Activated B cell treated with CpG ODN at 0.5 μM for 24 hours (primary cell): ENCODE data around the gene MRO. TPM values are rescaled to one million over a fixed set of nuclear protein-coding genes. Genes with fewer than 3 reads are reported as not detected.

Experiments
- ATAC-seq: fragments of 200-7000 bp; cut with Tn5 transposase; one replicate; pipeline ENCODE4 v1.10.0; 2021; ENCODE audit warnings: low read depth, mild to moderate bottlenecking, moderate library complexity
- CTCF ChIA-PET: fragments of 350-600 bp; sonication (Branson Sonifier 250); formaldehyde crosslinking; loops from one replicate; lab custom pipeline; 2021; ENCODE audit warnings: antibody characterized with exemption; lab: Charles Lee
- POLR2A ChIA-PET: fragments of 350-600 bp; sonication (Branson Sonifier 250); formaldehyde crosslinking; loops from one replicate; lab custom pipeline; 2021; ENCODE audit warnings: antibody characterized with exemption; lab: Charles Lee
- DNase-seq: peaks from one replicate; pipeline ENCODE4 v3.0.0; 2022
- H3K27ac Mint-ChIP-seq: one replicate; pipeline ENCODE4 v1.8.0; 2020; ENCODE audit warnings: mixed read lengths
- H3K27me3 Mint-ChIP-seq: one replicate; pipeline ENCODE4 v1.8.0; 2021; ENCODE audit warnings: mixed read lengths
- H3K36me3 Mint-ChIP-seq: one replicate; pipeline ENCODE4 v1.8.0; 2021; ENCODE audit warnings: low read depth, mixed read lengths
- H3K4me1 Mint-ChIP-seq: one replicate; pipeline ENCODE4 v1.8.0; 2021; ENCODE audit warnings: mixed read lengths
- H3K4me3 Mint-ChIP-seq: one replicate; pipeline ENCODE4 v1.8.0; 2020; ENCODE audit warnings: mild to moderate bottlenecking, mixed read lengths
- H3K9me3 Mint-ChIP-seq: one replicate; pipeline ENCODE4 v1.8.0; 2020; ENCODE audit warnings: mixed read lengths
- intact Hi-C: fragments of 100-400 bp; cut with micrococcal nuclease; formaldehyde crosslinking; loops from one replicate; pipeline ENCODE4 v1.15.1; 2024
- total RNA-seq: library from RNA; stranded (reverse); gene quantifications from 2 replicates; pipeline ENCODE4 v1.2.3, GENCODE V29; 2022
- TF ChIP-seq, protein P1 (sequence below): fragments of 200-600 bp; IDR thresholded peaks from one replicate; pipeline ENCODE4 v1.8.0; 2022; ENCODE audit warnings: antibody characterized with exemption, mild to moderate bottlenecking

MRO gene
- total RNA-seq, 1 donor from 2014 or later, result not detected

DNA sequence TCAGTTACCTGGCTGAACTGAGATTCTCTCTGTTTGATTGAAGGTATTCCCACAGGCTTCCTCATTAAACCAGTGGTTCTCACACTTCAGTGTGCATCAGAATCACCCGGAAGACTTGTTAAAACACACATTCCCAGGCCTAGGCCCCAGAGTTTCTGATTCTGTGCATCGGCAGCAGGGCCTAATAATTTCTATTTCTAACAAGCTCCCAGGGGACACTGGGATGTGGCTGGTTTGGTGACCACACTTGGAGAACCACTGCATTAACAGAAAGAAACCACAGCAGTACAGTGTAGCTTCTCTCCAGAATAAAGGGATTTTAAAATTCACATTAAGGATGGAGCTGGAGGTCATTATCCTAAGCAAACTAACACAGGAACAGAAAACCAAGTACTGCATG, 6.5 kb downstream of the MRO start:
- DNase-seq (no peak), ATAC-seq (no peak)
- Mint-ChIP-seq H3K4me1 (peaks cover 59% of the 10 kb centered on the region), H3K4me3 (no peak overlapping the region), H3K36me3 (no peaks in the 10 kb centered on the region), H3K27me3 (no peaks in the 10 kb centered on the region), H3K27ac (no peak overlapping the region), H3K9me3 (no peaks in the 10 kb centered on the region)
- CTCF ChIA-PET, result no interaction called here
- TF ChIP-seq, protein P1, sequence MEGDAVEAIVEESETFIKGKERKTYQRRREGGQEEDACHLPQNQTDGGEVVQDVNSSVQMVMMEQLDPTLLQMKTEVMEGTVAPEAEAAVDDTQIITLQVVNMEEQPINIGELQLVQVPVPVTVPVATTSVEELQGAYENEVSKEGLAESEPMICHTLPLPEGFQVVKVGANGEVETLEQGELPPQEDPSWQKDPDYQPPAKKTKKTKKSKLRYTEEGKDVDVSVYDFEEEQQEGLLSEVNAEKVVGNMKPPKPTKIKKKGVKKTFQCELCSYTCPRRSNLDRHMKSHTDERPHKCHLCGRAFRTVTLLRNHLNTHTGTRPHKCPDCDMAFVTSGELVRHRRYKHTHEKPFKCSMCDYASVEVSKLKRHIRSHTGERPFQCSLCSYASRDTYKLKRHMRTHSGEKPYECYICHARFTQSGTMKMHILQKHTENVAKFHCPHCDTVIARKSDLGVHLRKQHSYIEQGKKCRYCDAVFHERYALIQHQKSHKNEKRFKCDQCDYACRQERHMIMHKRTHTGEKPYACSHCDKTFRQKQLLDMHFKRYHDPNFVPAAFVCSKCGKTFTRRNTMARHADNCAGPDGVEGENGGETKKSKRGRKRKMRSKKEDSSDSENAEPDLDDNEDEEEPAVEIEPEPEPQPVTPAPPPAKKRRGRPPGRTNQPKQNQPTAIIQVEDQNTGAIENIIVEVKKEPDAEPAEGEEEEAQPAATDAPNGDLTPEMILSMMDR, result no peak
- POLR2A ChIA-PET, result no interaction called here
- intact Hi-C loops, result no loop called here

DNA sequence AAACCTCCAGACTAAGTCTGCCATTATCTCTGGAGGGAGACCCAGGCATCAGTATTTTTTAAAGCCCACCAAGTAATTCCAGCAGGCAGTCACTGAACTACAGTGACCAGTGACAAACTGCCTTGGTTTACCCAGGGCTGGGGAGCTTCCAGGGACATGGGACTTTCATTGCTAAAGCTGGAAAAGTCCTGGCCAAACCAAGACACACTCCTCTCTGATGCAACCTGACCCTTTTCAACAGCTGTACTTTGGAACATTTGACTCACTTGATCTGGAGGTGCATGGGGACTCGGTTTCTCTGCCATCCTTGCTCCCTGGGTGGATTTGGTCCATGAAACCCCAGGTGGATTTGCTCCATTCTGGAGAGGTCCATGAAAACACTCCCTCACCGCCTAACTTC, 7.0 kb downstream of the MRO start:
- Mint-ChIP-seq H3K9me3 (no peaks in the 10 kb centered on the region), H3K36me3 (no peaks in the 10 kb centered on the region), H3K27ac (no peak overlapping the region), H3K4me3 (no peak overlapping the region), H3K4me1 (peaks cover 59% of the 10 kb centered on the region), H3K27me3 (no peaks in the 10 kb centered on the region)
- intact Hi-C loops, result no loop called here
- TF ChIP-seq, protein P1, result no peak
- CTCF ChIA-PET, result no interaction called here
- POLR2A ChIA-PET, result no interaction called here
- ATAC-seq (no peak), DNase-seq (no peak)

DNA sequence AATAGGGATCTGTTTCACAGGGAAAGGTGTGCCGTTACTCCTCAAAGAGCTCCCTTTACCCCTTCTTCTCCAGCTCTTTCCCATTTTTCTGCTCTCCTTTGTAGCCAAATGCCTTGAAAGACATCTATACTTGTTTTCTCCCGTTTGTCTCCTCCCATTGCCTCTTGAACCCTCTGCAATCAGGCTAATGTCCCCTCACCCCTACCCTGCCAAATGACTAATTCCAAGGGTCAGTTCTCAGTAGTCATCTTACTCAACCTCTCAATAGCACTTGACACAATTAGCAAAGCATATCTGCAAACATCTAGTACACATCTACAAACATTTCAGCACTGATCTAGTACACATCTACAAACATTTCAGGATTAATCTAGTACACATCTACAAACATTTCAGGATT, 12.6 kb downstream of the MRO start:
- intact Hi-C loops, result no loop called here
- TF ChIP-seq, protein P1, result no peak
- H3K36me3 Mint-ChIP-seq, result no peaks in the 10 kb centered on the region
- no peaks in the 10 kb centered on the region for H3K27me3 Mint-ChIP-seq
- no peak for ATAC-seq
- H3K4me1 Mint-ChIP-seq, result peaks cover 39% of the 10 kb centered on the region
- DNase-seq, result no peak
- no peak overlapping the region for H3K4me3 Mint-ChIP-seq
- no peaks in the 10 kb centered on the region for H3K9me3 Mint-ChIP-seq
- ChIA-PET CTCF (interaction anchor here (0.8 to 2.0 kb wide), 2 partner anchors 9 to 13 kb away, joined by 3 to 5 read pairs; partner anchors contain the start of gene MRO), POLR2A (interaction anchor here (0.6 kb wide), 1 partner anchor 16 kb away, joined by 3 read pairs; no protein-coding TSS in a partner anchor)
- no peak overlapping the region for H3K27ac Mint-ChIP-seq

DNA sequence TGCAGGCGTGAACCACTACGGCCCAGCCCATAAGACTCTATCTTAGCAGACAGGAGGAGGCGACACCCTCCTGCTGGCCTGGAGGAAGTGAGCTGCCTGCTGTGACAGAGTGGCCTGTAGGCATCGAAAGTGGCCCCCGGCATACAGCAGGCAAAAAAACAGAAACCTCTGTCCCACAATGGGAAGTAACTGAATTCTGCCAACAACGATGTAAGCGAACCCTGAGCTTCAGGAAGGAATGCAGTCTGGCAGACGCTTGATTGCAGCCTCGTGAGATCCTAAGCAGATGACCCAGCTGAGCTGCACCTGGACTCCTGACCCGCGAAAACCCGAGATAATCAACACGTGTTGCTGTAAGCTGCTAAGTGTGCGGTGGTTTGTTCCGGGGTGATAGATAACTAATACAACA, 13.6 kb downstream of the MRO start:
- TF ChIP-seq, protein P1, result no peak
- DNase-seq (no peak), ATAC-seq (peak; percentile 74)
- ChIA-PET POLR2A (interaction anchor here (0.6 to 1.3 kb wide), 2 partner anchors 18 to 72 kb away, joined by 3 to 8 read pairs; partner anchors contain the start of gene ME2), CTCF (interaction anchor here (0.8 to 2.0 kb wide), 4 partner anchors 10 to 245 kb away, joined by 3 to 5 read pairs (median 4); partner anchors contain the start of gene MRO)
- Mint-ChIP-seq H3K27ac (peak overlapping the region; percentile 3), H3K4me1 (peaks cover 39% of the 10 kb centered on the region), H3K4me3 (peak overlapping the region; percentile 39), H3K27me3 (no peaks in the 10 kb centered on the region), H3K9me3 (no peaks in the 10 kb centered on the region), H3K36me3 (no peaks in the 10 kb centered on the region)
- intact Hi-C loops, result loop anchor here (1.0 kb wide), 1 partner anchor 11 kb away; no protein-coding TSS in a partner anchor

GRCh38 chr18:50805732-50806131, 14.1 kb downstream of the MRO start:
- Mint-ChIP-seq H3K4me3 (no peak overlapping the region), H3K27me3 (no peaks in the 10 kb centered on the region), H3K4me1 (peaks cover 39% of the 10 kb centered on the region), H3K36me3 (no peaks in the 10 kb centered on the region), H3K27ac (no peak overlapping the region), H3K9me3 (no peaks in the 10 kb centered on the region)
- intact Hi-C loops, result loop anchor here (1.0 kb wide), 1 partner anchor 12 kb away; no protein-coding TSS in a partner anchor
- TF ChIP-seq, protein P1, result no peak
- DNase-seq, result no peak
- CTCF ChIA-PET, result interaction anchor here (0.6 to 2.0 kb wide), 4 partner anchors 11 to 684 kb away, joined by 3 to 5 read pairs (median 4); no protein-coding TSS in a partner anchor
- POLR2A ChIA-PET, result interaction anchor here (1.3 kb wide), 1 partner anchor 73 kb away, joined by 8 read pairs; the partner anchor contains the start of gene ME2
- ATAC-seq, result peak; percentile 44
